Measurements from ENCODE around the gene NDUFA6. TPM values are rescaled to one million over a fixed set of nuclear protein-coding genes. Genes with fewer than 3 reads are reported as not detected.

The NDUFA6 gene
- total RNA-seq, 1 experiment from 2014 or later = 80.4 TPM

DNA sequence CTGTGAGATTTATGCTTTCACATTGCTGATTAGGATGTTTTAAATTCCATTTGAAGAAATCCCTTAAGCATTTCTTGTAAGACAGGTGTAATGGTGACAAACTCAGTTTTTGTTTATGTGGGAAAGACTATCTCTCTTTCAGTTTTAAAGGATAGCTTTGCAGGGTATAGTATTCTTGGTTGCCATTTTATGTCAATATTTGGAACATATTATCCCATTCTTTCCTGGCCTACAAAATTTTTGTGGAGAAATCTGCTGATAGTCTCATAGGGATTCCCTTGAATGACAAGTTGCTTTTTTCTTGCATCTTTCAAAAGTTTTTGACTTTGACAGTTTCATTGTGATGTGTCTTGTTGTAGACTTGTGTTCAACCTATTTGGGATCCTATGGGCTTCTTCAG is 48.8 kb downstream of the NDUFA6 start:
- no peak for TF ChIP-seq CTCF (IDR thresholded peaks at IDR 0.05; ENCODE audit: unreplicated experiment)
- POLR2A ChIA-PET = no interaction called here
- no peak for DNase-seq (ENCODE audit: unreplicated experiment)
- CTCF ChIA-PET = interaction anchor here (0.9 kb wide), 1 partner anchor 49 kb away, joined by 4 read pairs; the partner anchor contains the start of gene NDUFA6
- peaks cover 13% of the 10 kb centered on the region for H3K27me3 Mint-ChIP-seq (ENCODE audit: insufficient read depth, unreplicated experiment)
- H3K9me3 Mint-ChIP-seq (ENCODE audit: unreplicated experiment) = peaks cover 9% of the 10 kb centered on the region
- no peaks in the 10 kb centered on the region for H3K36me3 Mint-ChIP-seq (ENCODE audit: insufficient read depth, unreplicated experiment)
- intact Hi-C loops (cut with micrococcal nuclease) = no loop called here
- BruUV-seq (replicated peaks) = no TSS peak
- H3K27ac Mint-ChIP-seq (ENCODE audit: low read depth, unreplicated experiment) = no peak overlapping the region
- no peaks in the 10 kb centered on the region for H3K4me1 Mint-ChIP-seq (ENCODE audit: insufficient read depth, unreplicated experiment)
- no peak overlapping the region for H3K4me3 Mint-ChIP-seq (ENCODE audit: unreplicated experiment)

- ChIA-PET POLR2A (no interaction called here), CTCF (interaction anchor here (0.7 to 0.9 kb wide), 2 partner anchors 31 to 343 kb away, joined by 3 read pairs; no protein-coding TSS in a partner anchor)
- peaks cover 13% of the 10 kb centered on the region for H3K27me3 Mint-ChIP-seq (ENCODE audit: insufficient read depth, unreplicated experiment)
- TF ChIP-seq CTCF (IDR thresholded peaks at IDR 0.05; ENCODE audit: unreplicated experiment) = no peak
- H3K36me3 Mint-ChIP-seq (ENCODE audit: insufficient read depth, unreplicated experiment) = no peaks in the 10 kb centered on the region
- no peak for DNase-seq (ENCODE audit: unreplicated experiment)
- no TSS peak for BruUV-seq (replicated peaks)
- H3K4me3 Mint-ChIP-seq (ENCODE audit: unreplicated experiment) = no peak overlapping the region
- peaks cover 9% of the 10 kb centered on the region for H3K9me3 Mint-ChIP-seq (ENCODE audit: unreplicated experiment)
- H3K4me1 Mint-ChIP-seq (ENCODE audit: insufficient read depth, unreplicated experiment) = no peaks in the 10 kb centered on the region
- intact Hi-C loops (cut with micrococcal nuclease) = no loop called here
- no peak overlapping the region for H3K27ac Mint-ChIP-seq (ENCODE audit: low read depth, unreplicated experiment)
Observed at GRCh38 chr22:42039271-42039670, 51.3 kb downstream of the NDUFA6 start.

Other genes starting within 250 kb of the NDUFA6 start
- not detected in 2 replicates for gene SHISA8, start 175.7 kb downstream of the NDUFA6 start, total RNA-seq (2022)
- gene TNFRSF13C, start 164.0 kb downstream of the NDUFA6 start, total RNA-seq (2022) = 0.12 TPM in 2 replicates
- 9.1 and 21.1 TPM in 2 replicates for gene CENPM, start 143.6 kb downstream of the NDUFA6 start, total RNA-seq (2022)
- 0.21 and 0.29 TPM in 2 replicates for gene SEPTIN3, start 121.3 kb downstream of the NDUFA6 start, total RNA-seq (2022)
- 0.66 and 1.1 TPM in 2 replicates for gene WBP2NL, start 92.0 kb downstream of the NDUFA6 start, total RNA-seq (2022)
- 8.0 and 9.1 TPM in 2 replicates for gene NAGA, start 20.0 kb downstream of the NDUFA6 start, total RNA-seq (2022)
- gene PHETA2, start 16.5 kb downstream of the NDUFA6 start, total RNA-seq (2022) = 0.27 TPM in 1 of 2 replicates, not detected in the other
- gene SMDT1, start 11.1 kb downstream of the NDUFA6 start, total RNA-seq (2022) = 76.9 and 96.7 TPM in 2 replicates
- 2.0 and 3.5 TPM in 2 replicates for gene CYP2D6, start 40.0 kb upstream of the NDUFA6 start, total RNA-seq (2022)
- gene TCF20, start 179.9 kb upstream of the NDUFA6 start, total RNA-seq (2022) = 44.7 and 56.4 TPM in 2 replicates